Measurements from ENCODE around the gene MEI1. TPM values are rescaled to one million over a fixed set of nuclear protein-coding genes. Genes with fewer than 3 reads are reported as not detected.

MEI1 gene
- polyA plus RNA-seq, 1 donor from 2014 or later = not detected

DNA sequence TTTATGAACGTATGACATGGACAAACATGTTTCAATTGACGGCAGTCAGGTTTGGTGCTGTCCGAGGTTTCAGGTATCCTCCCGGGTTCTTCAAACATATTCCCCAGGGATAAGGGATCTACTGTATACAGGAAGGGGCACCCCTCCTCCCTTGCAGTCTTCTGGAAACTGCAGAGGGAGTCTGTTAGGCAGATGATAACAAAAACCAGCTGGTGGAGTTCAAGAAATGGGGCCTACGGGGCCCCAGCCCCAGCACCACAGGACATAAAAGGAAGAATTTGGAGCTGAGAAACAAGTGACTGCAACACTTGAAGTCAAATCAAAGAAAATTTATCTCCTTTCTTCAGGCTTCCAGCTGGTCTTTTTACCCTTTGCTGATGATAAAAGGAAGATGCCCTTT is 42.7 kb upstream of the MEI1 start:
- H3K79me2 ChIP-seq (replicated peaks; ENCODE audit: insufficient read depth, low read length) = no peaks in the 10 kb centered on the region
- no peaks in the 10 kb centered on the region for H3K27me3 ChIP-seq (ENCODE audit: insufficient read depth, low read depth, low read length)
- TF ChIP-seq EZH2 (IDR thresholded peaks at IDR 0.05; ENCODE audit: borderline replicate concordance, insufficient read depth, low read length, poor library complexity, severe bottlenecking) (no peak), SMC3 (conservative IDR thresholded peaks at IDR 0.05; ENCODE audit: poor library complexity) (no peak), TAF1 (IDR thresholded peaks at IDR 0.05; ENCODE audit: low read depth) (no peak), EP300 (conservative IDR thresholded peaks at IDR 0.05; ENCODE audit: poor library complexity, severe bottlenecking) (no peak), MXI1 (conservative IDR thresholded peaks at IDR 0.05; ENCODE audit: poor library complexity, severe bottlenecking) (no peak), POLR2AphosphoS5 (IDR thresholded peaks at IDR 0.05) (no peak), RAD21 (conservative IDR thresholded peaks at IDR 0.05) (no peak)
- TF ChIP-seq, protein P1, sequence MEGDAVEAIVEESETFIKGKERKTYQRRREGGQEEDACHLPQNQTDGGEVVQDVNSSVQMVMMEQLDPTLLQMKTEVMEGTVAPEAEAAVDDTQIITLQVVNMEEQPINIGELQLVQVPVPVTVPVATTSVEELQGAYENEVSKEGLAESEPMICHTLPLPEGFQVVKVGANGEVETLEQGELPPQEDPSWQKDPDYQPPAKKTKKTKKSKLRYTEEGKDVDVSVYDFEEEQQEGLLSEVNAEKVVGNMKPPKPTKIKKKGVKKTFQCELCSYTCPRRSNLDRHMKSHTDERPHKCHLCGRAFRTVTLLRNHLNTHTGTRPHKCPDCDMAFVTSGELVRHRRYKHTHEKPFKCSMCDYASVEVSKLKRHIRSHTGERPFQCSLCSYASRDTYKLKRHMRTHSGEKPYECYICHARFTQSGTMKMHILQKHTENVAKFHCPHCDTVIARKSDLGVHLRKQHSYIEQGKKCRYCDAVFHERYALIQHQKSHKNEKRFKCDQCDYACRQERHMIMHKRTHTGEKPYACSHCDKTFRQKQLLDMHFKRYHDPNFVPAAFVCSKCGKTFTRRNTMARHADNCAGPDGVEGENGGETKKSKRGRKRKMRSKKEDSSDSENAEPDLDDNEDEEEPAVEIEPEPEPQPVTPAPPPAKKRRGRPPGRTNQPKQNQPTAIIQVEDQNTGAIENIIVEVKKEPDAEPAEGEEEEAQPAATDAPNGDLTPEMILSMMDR (IDR thresholded peaks at IDR 0.05; ENCODE audit: poor library complexity, severe bottlenecking) = no peak
- TF ChIP-seq, protein P2, sequence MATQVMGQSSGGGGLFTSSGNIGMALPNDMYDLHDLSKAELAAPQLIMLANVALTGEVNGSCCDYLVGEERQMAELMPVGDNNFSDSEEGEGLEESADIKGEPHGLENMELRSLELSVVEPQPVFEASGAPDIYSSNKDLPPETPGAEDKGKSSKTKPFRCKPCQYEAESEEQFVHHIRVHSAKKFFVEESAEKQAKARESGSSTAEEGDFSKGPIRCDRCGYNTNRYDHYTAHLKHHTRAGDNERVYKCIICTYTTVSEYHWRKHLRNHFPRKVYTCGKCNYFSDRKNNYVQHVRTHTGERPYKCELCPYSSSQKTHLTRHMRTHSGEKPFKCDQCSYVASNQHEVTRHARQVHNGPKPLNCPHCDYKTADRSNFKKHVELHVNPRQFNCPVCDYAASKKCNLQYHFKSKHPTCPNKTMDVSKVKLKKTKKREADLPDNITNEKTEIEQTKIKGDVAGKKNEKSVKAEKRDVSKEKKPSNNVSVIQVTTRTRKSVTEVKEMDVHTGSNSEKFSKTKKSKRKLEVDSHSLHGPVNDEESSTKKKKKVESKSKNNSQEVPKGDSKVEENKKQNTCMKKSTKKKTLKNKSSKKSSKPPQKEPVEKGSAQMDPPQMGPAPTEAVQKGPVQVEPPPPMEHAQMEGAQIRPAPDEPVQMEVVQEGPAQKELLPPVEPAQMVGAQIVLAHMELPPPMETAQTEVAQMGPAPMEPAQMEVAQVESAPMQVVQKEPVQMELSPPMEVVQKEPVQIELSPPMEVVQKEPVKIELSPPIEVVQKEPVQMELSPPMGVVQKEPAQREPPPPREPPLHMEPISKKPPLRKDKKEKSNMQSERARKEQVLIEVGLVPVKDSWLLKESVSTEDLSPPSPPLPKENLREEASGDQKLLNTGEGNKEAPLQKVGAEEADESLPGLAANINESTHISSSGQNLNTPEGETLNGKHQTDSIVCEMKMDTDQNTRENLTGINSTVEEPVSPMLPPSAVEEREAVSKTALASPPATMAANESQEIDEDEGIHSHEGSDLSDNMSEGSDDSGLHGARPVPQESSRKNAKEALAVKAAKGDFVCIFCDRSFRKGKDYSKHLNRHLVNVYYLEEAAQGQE (IDR thresholded peaks at IDR 0.05; ENCODE audit: borderline replicate concordance) = no peak
- H3K9me2 ChIP-seq (ENCODE audit: insufficient read depth, low read length) = no peaks in the 10 kb centered on the region
- H3K4me3 ChIP-seq (ENCODE audit: low read length) = no peak overlapping the region
- peaks cover 6% of the 10 kb centered on the region for H3K36me3 ChIP-seq (ENCODE audit: insufficient read depth, low read length)
- H3K9ac ChIP-seq (ENCODE audit: low read length) = no peak overlapping the region
- no peak overlapping the region for H3K4me2 ChIP-seq (ENCODE audit: low read length)
- no peaks in the 10 kb centered on the region for H4K20me1 ChIP-seq (ENCODE audit: insufficient read depth)
- no peak overlapping the region for H3K27ac ChIP-seq (ENCODE audit: low read length)
- H2AFZ ChIP-seq (ENCODE audit: low read depth, low read length) = no peak overlapping the region
- H3K9me3 ChIP-seq (ENCODE audit: low read length) = no peaks in the 10 kb centered on the region
- no peaks in the 10 kb centered on the region for H3F3A ChIP-seq (ENCODE audit: insufficient read depth, low read length, poor library complexity, severe bottlenecking)

DNA sequence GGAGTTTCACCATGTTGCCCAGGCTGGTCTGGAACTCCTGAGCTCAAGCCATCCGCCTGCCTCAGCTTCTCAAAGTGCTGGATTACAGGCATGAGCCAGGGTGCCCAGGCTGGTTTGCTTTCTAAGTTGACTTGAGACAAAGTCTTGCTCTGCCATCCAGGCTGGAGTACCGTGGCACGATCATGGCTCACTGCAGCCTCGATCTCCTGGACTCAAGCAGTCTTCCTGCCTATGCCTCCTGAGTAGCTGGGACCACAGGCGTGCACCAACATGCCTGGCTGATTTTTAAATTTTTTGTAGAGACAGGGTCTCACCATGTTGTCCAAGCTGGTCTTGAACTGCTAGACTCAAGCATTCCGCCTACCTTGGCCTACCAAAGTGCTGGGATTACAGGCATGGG is 41.6 kb upstream of the MEI1 start:
- Histone ChIP-seq H3K4me3 (ENCODE audit: low read length) (no peak overlapping the region), H3K9me2 (ENCODE audit: insufficient read depth, low read length) (no peaks in the 10 kb centered on the region), H3K27me3 (ENCODE audit: insufficient read depth, low read depth, low read length) (no peaks in the 10 kb centered on the region), H3K4me2 (ENCODE audit: low read length) (no peak overlapping the region), H3K79me2 (replicated peaks; ENCODE audit: insufficient read depth, low read length) (no peaks in the 10 kb centered on the region), H4K20me1 (ENCODE audit: insufficient read depth) (no peaks in the 10 kb centered on the region), H3K27ac (ENCODE audit: low read length) (no peak overlapping the region), H3F3A (ENCODE audit: insufficient read depth, low read length, poor library complexity, severe bottlenecking) (no peaks in the 10 kb centered on the region), H2AFZ (ENCODE audit: low read depth, low read length) (no peak overlapping the region), H3K36me3 (ENCODE audit: insufficient read depth, low read length) (peaks cover 10% of the 10 kb centered on the region), H3K9me3 (ENCODE audit: low read length) (no peaks in the 10 kb centered on the region), H3K9ac (ENCODE audit: low read length) (no peak overlapping the region)
- TF ChIP-seq EP300 (conservative IDR thresholded peaks at IDR 0.05; ENCODE audit: poor library complexity, severe bottlenecking) (no peak), EZH2 (IDR thresholded peaks at IDR 0.05; ENCODE audit: borderline replicate concordance, insufficient read depth, low read length, poor library complexity, severe bottlenecking) (no peak), TAF1 (IDR thresholded peaks at IDR 0.05; ENCODE audit: low read depth) (no peak), MXI1 (conservative IDR thresholded peaks at IDR 0.05; ENCODE audit: poor library complexity, severe bottlenecking) (no peak), POLR2AphosphoS5 (IDR thresholded peaks at IDR 0.05) (no peak), RAD21 (conservative IDR thresholded peaks at IDR 0.05) (no peak), SMC3 (conservative IDR thresholded peaks at IDR 0.05; ENCODE audit: poor library complexity) (no peak)
- TF ChIP-seq, protein P2 (IDR thresholded peaks at IDR 0.05; ENCODE audit: borderline replicate concordance) = no peak
- TF ChIP-seq, protein P1 (IDR thresholded peaks at IDR 0.05; ENCODE audit: poor library complexity, severe bottlenecking) = no peak
